Endodermal cell (in vitro differentiated cells): Measurements from ENCODE around the gene ARRDC5. TPM values are rescaled to one million over a fixed set of nuclear protein-coding genes. Genes with fewer than 3 reads are reported as not detected.
"Not testable (repeated sequence)": the region's sequence is repeated elsewhere in the genome, so short reads cannot be mapped to it uniquely, and the experiment has no call there.

Source experiments
- DNase-seq: peaks from one replicate; pipeline ENCODE4 v3.0.0-alpha.2; 2017
- H3K27ac ChIP-seq: 2 replicates; pipeline ENCODE4 v1.5.1; 2013; ENCODE audit warnings: mild to moderate bottlenecking, low read depth, low read length, moderate library complexity
- H3K27me3 ChIP-seq: 2 replicates; pipeline ENCODE4 v1.6.1; 2013; ENCODE audit warnings: mild to moderate bottlenecking, low read length, moderate library complexity; ENCODE audit not compliant: insufficient read depth, control insufficient read depth, poor library complexity, severe bottlenecking
- H3K36me3 ChIP-seq: 2 replicates; pipeline ENCODE4 v1.7.0; 2013; ENCODE audit warnings: mild to moderate bottlenecking, low read length, moderate library complexity; ENCODE audit not compliant: control insufficient read depth, insufficient read depth
- H3K4me1 ChIP-seq: one replicate; pipeline ENCODE4 v1.7.0; 2013; ENCODE audit warnings: low read length; ENCODE audit not compliant: control insufficient read depth, insufficient read depth
- H3K4me3 ChIP-seq: 2 replicates; pipeline ENCODE4 v1.5.1; 2013; ENCODE audit warnings: mild to moderate bottlenecking, low read length, moderate library complexity
- H3K9ac ChIP-seq: 2 replicates; pipeline ENCODE4 v1.6.1; 2013; ENCODE audit warnings: mild to moderate bottlenecking, low read length, moderate library complexity; ENCODE audit not compliant: poor library complexity, severe bottlenecking; ENCODE audit errors: extremely low read depth
- H3K9me3 ChIP-seq: 2 replicates; pipeline ENCODE4 v1.6.1; 2013; ENCODE audit warnings: mild to moderate bottlenecking, low read length, moderate library complexity; ENCODE audit not compliant: control insufficient read depth
- H3K27ac Mint-ChIP-seq: 2 replicates; pipeline ENCODE4 v1.8.0; 2020; ENCODE audit warnings: mixed read lengths
- H3K27me3 Mint-ChIP-seq: 2 replicates; pipeline ENCODE4 v1.8.0; 2021; ENCODE audit warnings: mild to moderate bottlenecking, mixed read lengths; ENCODE audit not compliant: insufficient read depth
- H3K36me3 Mint-ChIP-seq: 2 replicates; pipeline ENCODE4 v1.8.0; 2020; ENCODE audit warnings: low read depth, mixed read lengths
- H3K4me1 Mint-ChIP-seq: 2 replicates; pipeline ENCODE4 v1.8.0; 2020; ENCODE audit warnings: mixed read lengths
- H3K4me3 Mint-ChIP-seq: 2 replicates; pipeline ENCODE4 v1.8.0; 2020; ENCODE audit warnings: mild to moderate bottlenecking, moderate library complexity, mixed read lengths
- H3K9me3 Mint-ChIP-seq: 2 replicates; pipeline ENCODE4 v1.8.0; 2020; ENCODE audit warnings: mild to moderate bottlenecking, mixed read lengths
- CTCF ChIP-seq: fragments of 200-600 bp; sonication (generic); conservative IDR thresholded peaks from 2 replicates; pipeline ENCODE4 v1.5.0; 2021; ENCODE audit warnings: antibody characterized with exemption, mild to moderate bottlenecking
- WGBS, 2 experiments: methylation state at CpG; one replicate each; pipeline versions ENCODE4 v1.1.5 to v1.1.7; 2013; ENCODE audit warnings: missing lambda C conversion rate in 2 of 2, mixed read lengths in 1 of 2; ENCODE audit not compliant: insufficient coverage in 1 of 2, insufficient read length in 1 of 2; 5-methylcytosine and 5-hydroxymethylcytosine counted together
- total RNA-seq, 2 donors: library from RNA; stranded (reverse); fragmentation: NEBNext Ultra II Directional in 1 of 2; extraction: Animal tissue kit (Norgen Biotek cat#: 25700) in 1 of 2; gene quantifications; 2 replicates in 1 of 2; 3 replicates in 1 of 2; pipeline ENCODE4 v1.2.1, GENCODE V29; 2021

Gene ARRDC5
- total RNA-seq, 2 donors from 2014 or later: not detected

- Histone ChIP-seq H3K9ac (no peak overlapping the region), H3K27ac (no peak overlapping the region), H3K9me3 (no peaks in the 10 kb centered on the region), H3K36me3 (peaks cover 15% of the 10 kb centered on the region), H3K4me1 (peaks cover 12% of the 10 kb centered on the region), H3K4me3 (no peak overlapping the region), H3K27me3 (no peaks in the 10 kb centered on the region)
- WGBS, 2 experiments: 76 to 81% methylated on average over 4 to 5 of the region's 5 CpGs
- Mint-ChIP-seq H3K9me3 (no peaks in the 10 kb centered on the region), H3K36me3 (peaks cover 17% of the 10 kb centered on the region), H3K27ac (no peak overlapping the region), H3K4me1 (peaks cover 22% of the 10 kb centered on the region), H3K27me3 (peaks cover 4% of the 10 kb centered on the region), H3K4me3 (peak overlapping the region; percentile 74)
- no peak for DNase-seq
- TF ChIP-seq CTCF: no peak
Observed at GRCh38 chr19:4908360-4908759, 5.7 kb upstream of the ARRDC5 start.

- Mint-ChIP-seq H3K4me1 (peaks cover 24% of the 10 kb centered on the region), H3K27ac (no peak overlapping the region), H3K36me3 (peaks cover 4% of the 10 kb centered on the region), H3K27me3 (peaks cover 7% of the 10 kb centered on the region), H3K9me3 (no peaks in the 10 kb centered on the region), H3K4me3 (no peak overlapping the region)
- no peak for TF ChIP-seq CTCF
- H3K9me3 ChIP-seq: no peaks in the 10 kb centered on the region
- no peaks in the 10 kb centered on the region for H3K27me3 ChIP-seq
- no peak overlapping the region for H3K9ac ChIP-seq
- 88 to 91% methylated on average over 8 of the region's 8 CpGs for WGBS, 2 experiments
- H3K4me3 ChIP-seq: no peak overlapping the region
- peaks cover 1% of the 10 kb centered on the region for H3K36me3 ChIP-seq
- H3K27ac ChIP-seq: no peak overlapping the region
- DNase-seq: no peak
- peaks cover 12% of the 10 kb centered on the region for H3K4me1 ChIP-seq
Observed at GRCh38 chr19:4906963-4907362, 4.3 kb upstream of the ARRDC5 start.

DNA sequence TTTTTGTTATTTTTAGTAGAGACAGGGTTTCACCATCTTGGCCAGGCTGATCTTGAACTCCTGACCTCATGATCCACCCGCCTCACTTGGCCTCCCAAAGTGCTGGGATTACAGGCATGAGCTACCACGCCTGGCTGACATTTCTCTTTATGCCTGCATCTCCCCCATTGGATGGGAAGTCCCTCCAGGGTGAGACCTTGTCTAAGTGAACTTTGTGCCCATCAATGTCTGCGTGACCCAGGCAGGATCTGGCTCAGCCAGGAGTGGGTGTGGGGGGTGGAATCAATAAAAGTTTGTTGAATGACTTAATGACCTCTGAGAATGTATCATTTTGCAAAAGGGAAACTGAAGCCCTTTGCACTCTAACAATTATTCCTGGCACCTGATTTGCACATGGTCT is 1.8 kb upstream of the ARRDC5 start:
- Mint-ChIP-seq H3K4me1 (peaks cover 14% of the 10 kb centered on the region), H3K27me3 (peaks cover 11% of the 10 kb centered on the region), H3K27ac (no peak overlapping the region), H3K4me3 (no peak overlapping the region), H3K9me3 (no peaks in the 10 kb centered on the region), H3K36me3 (no peaks in the 10 kb centered on the region)
- 93 to 97% methylated on average over 3 of the region's 3 CpGs for WGBS, 2 experiments
- Histone ChIP-seq H3K36me3 (no peaks in the 10 kb centered on the region), H3K9ac (no peak overlapping the region), H3K27me3 (no peaks in the 10 kb centered on the region), H3K27ac (no peak overlapping the region), H3K4me1 (no peaks in the 10 kb centered on the region), H3K4me3 (no peak overlapping the region), H3K9me3 (no peaks in the 10 kb centered on the region)
- DNase-seq: no peak
- TF ChIP-seq CTCF: no peak

GRCh38 chr19:4900879-4901278 is 1.8 kb downstream of the ARRDC5 start:
- not testable (repeated sequence) for H3K4me1 ChIP-seq, H3K27me3 ChIP-seq, H3K36me3 ChIP-seq, H3K27ac ChIP-seq, H3K36me3 Mint-ChIP-seq, H3K4me3 Mint-ChIP-seq, H3K27ac Mint-ChIP-seq, H3K9me3 Mint-ChIP-seq, H3K9ac ChIP-seq, H3K4me3 ChIP-seq, DNase-seq, H3K4me1 Mint-ChIP-seq, H3K9me3 ChIP-seq
- 94% methylated on average over 12 to 13 of the region's 13 CpGs for WGBS, 2 experiments
- peaks cover 23% of the 10 kb centered on the region for H3K27me3 Mint-ChIP-seq
